ENCODE measurements around the gene BRAT1.

Gene BRAT1

GRCh38 chr7:2524808-2525657 is 30.3 kb downstream of the BRAT1 start:
- H3K4me3 ChIP-seq (ENCODE audit: low read length) = no peak overlapping the region
- H3F3A ChIP-seq (ENCODE audit: insufficient read depth, low read length) = no peaks in the 10 kb centered on the region
- no peak overlapping the region for H3K4me2 ChIP-seq (ENCODE audit: low read depth, low read length)
- H3K79me2 ChIP-seq (ENCODE audit: low read length) = no peaks in the 10 kb centered on the region
- peaks cover 86% of the 10 kb centered on the region for H3K27me3 ChIP-seq (replicated peaks; ENCODE audit: insufficient read depth, low read length)
- no peak for TF ChIP-seq EZH2phosphoT487 (IDR thresholded peaks at IDR 0.05; ENCODE audit: low read length)
- TF ChIP-seq CTCF (IDR thresholded peaks at IDR 0.05; ENCODE audit: low read length) = no peak
- TF ChIP-seq EZH2 (optimal IDR thresholded peaks at IDR 0.05; ENCODE audit: low read depth, low read length) = no peak
- H3K9me2 ChIP-seq (replicated peaks; ENCODE audit: insufficient read depth, low read length) = no peaks in the 10 kb centered on the region
- no peaks in the 10 kb centered on the region for H3K9me3 ChIP-seq (replicated peaks; ENCODE audit: insufficient read depth, low read length)
- H2AFZ ChIP-seq (ENCODE audit: low read length) = no peak overlapping the region
- no peak overlapping the region for H3K9ac ChIP-seq (ENCODE audit: low read length)
- no peaks in the 10 kb centered on the region for H3K36me3 ChIP-seq (replicated peaks; ENCODE audit: insufficient read depth, low read length)
- no peak for DNase-seq
- no peak overlapping the region for H3K27ac ChIP-seq (ENCODE audit: low read length)
- H4K20me1 ChIP-seq (ENCODE audit: insufficient read depth, low read length) = no peaks in the 10 kb centered on the region
- H3K4me1 ChIP-seq (ENCODE audit: low read length) = no peaks in the 10 kb centered on the region

GRCh38 chr7:2523941-2524807 is 31.1 kb downstream of the BRAT1 start:
- TF ChIP-seq EZH2phosphoT487 (IDR thresholded peaks at IDR 0.05; ENCODE audit: low read length) (no peak), EZH2 (optimal IDR thresholded peaks at IDR 0.05; ENCODE audit: low read depth, low read length) (no peak), CTCF (IDR thresholded peaks at IDR 0.05; ENCODE audit: low read length) (no peak)
- no peaks in the 10 kb centered on the region for H3K79me2 ChIP-seq (ENCODE audit: low read length)
- no peaks in the 10 kb centered on the region for H3K36me3 ChIP-seq (replicated peaks; ENCODE audit: insufficient read depth, low read length)
- H3K9me3 ChIP-seq (replicated peaks; ENCODE audit: insufficient read depth, low read length) = no peaks in the 10 kb centered on the region
- no peaks in the 10 kb centered on the region for H3K9me2 ChIP-seq (replicated peaks; ENCODE audit: insufficient read depth, low read length)
- H3F3A ChIP-seq (ENCODE audit: insufficient read depth, low read length) = no peaks in the 10 kb centered on the region
- peaks cover 86% of the 10 kb centered on the region for H3K27me3 ChIP-seq (replicated peaks; ENCODE audit: insufficient read depth, low read length)
- no peaks in the 10 kb centered on the region for H4K20me1 ChIP-seq (ENCODE audit: insufficient read depth, low read length)
- DNase-seq = peak; percentile 19
- no peaks in the 10 kb centered on the region for H3K4me1 ChIP-seq (ENCODE audit: low read length)
- no peak overlapping the region for H3K4me2 ChIP-seq (ENCODE audit: low read depth, low read length)
- no peak overlapping the region for H3K4me3 ChIP-seq (ENCODE audit: low read length)
- no peak overlapping the region for H3K27ac ChIP-seq (ENCODE audit: low read length)
- no peak overlapping the region for H2AFZ ChIP-seq (ENCODE audit: low read length)
- no peak overlapping the region for H3K9ac ChIP-seq (ENCODE audit: low read length)

- Histone ChIP-seq H3K9me3 (replicated peaks; ENCODE audit: insufficient read depth, low read length) (no peaks in the 10 kb centered on the region), H4K20me1 (ENCODE audit: insufficient read depth, low read length) (no peaks in the 10 kb centered on the region), H3F3A (ENCODE audit: insufficient read depth, low read length) (no peaks in the 10 kb centered on the region), H3K27ac (ENCODE audit: low read length) (no peak overlapping the region), H3K36me3 (replicated peaks; ENCODE audit: insufficient read depth, low read length) (no peaks in the 10 kb centered on the region), H3K4me1 (ENCODE audit: low read length) (no peaks in the 10 kb centered on the region), H3K4me2 (ENCODE audit: low read depth, low read length) (no peak overlapping the region), H3K79me2 (ENCODE audit: low read length) (no peaks in the 10 kb centered on the region), H3K4me3 (ENCODE audit: low read length) (no peak overlapping the region), H3K27me3 (replicated peaks; ENCODE audit: insufficient read depth, low read length) (peaks cover 86% of the 10 kb centered on the region), H3K9ac (ENCODE audit: low read length) (no peak overlapping the region), H3K9me2 (replicated peaks; ENCODE audit: insufficient read depth, low read length) (no peaks in the 10 kb centered on the region), H2AFZ (ENCODE audit: low read length) (no peak overlapping the region)
- no peak for DNase-seq
- no peak for TF ChIP-seq CTCF (IDR thresholded peaks at IDR 0.05; ENCODE audit: low read length)
- no peak for TF ChIP-seq EZH2 (optimal IDR thresholded peaks at IDR 0.05; ENCODE audit: low read depth, low read length)
- TF ChIP-seq EZH2phosphoT487 (IDR thresholded peaks at IDR 0.05; ENCODE audit: low read length) = no peak
Measured at GRCh38 chr7:2523461-2523936, 31.8 kb downstream of the BRAT1 start.
